Measurements from ENCODE around the gene PAH.

The PAH gene

GRCh38 chr12:102917026-102917787 is at the start of gene PAH:
Gene PAH (minus strand): TSS chr12:102917244. CDS start chr12:102917130, 114 bp downstream.
- no peak for DNase-seq

DNA sequence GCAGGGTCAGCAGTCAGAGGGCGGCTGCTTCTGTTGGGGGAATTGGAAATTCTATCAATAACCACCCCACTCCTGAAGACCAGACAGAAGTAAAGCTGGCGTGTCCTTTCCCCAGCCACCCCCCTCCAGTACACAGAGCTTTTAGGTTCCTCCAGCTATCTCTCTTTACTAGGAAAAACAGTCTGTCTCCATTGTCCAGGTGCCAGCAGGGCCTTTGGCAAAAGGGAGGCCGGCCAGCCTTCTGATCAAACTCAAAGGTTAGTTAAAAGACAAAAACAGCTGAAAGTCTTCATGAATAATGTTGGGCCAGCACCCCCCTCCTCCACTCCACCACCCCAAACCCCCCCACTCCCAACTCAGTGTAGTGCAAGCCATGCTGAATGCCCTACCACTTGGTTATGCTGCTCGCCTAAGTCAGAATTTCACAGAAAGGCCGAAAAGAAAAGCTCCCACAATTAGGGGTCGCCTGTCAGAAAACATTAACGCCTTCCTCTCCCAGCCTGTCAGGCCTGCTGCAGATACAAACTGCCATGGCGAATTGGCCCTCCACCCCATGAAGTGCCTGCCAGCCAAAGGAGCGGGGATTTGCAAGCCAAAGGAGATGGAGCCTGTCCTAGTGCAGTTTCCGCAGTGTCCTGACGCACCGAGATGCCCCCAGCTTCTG is 49.3 kb upstream of the PAH start:
- DNase-seq, result no peak

DNA sequence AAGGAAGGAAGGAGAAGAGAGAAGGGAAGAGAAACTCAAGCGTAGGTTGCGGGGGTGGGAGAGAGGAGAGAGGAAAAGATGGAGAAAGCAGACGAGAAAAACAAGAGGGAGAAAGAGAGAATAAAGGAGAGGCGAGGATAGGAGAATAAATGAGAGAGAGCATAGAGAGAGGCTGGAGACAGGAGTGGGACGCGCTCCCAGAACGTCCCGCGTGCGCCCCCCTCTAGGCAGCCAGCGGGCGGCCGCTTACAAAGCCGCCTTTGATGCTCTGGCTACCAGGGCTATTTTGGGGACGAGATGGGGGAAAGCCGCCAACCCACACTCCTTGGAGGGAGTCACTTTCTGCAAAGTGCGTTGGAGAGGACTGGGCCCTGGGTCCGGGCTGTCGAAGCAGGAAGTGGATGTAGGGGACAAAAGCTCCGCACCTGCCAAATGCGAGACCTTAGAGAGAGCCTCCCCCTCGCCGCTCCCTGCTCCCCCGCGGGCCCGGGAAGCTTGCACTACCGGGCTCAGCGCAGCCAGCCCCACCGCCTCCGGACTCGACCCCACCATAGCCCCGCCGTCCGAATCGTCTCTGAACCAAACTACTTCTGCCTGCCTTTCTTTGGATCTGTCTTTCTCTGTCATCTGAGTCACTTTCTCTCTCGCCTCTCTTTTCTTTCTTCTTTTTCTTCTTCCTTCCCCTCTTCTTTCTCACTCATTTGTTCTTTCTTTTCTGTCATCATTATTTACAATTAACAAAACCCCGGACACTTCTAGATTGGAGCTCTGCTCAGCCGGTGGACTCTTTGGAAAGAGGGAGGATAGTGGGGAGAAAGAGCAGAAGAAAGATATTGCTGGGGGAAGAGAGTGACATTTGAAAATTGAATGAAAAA is 48.5 kb upstream of the PAH start:
- no peak for DNase-seq

DNA sequence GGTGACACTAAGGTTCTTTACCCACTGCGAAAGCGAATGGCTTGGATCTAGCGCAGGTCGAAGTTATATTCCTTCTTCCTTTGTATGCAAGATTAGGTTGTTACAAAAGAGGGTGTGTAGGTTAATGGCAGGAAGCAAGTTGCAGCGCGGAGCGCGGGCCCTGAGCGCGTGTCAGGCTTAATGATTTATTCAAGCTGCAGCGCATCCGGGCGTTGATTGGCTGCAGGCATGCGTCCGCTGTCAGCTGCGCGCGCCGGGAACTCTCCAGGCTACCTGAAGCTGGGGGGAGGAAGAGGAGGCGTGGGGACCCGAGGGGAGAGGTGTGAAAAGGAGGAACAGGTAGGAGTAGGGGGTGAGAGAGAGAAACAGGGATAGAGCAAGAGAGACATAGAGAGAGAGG is 47.8 kb upstream of the PAH start:
- DNase-seq, result no peak

DNA sequence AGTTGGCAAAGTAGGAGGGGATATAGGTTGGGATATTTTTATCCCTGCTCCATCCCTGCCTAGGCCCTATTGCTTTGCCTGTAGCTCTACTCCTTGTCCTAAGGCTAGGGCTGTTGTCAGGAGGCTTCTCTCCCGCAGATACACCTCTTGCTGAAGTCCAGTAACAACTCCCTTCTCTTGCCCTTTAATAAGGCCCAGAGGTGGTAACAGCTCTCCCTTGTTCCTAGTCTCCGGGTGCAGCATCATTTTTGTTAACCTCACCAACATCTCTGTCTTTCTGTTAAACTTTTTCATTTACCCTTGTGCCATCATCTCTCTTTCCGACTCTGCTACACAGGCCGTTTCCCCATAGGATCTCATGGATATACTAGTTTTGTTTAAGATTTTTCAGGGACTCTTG is 46.8 kb upstream of the PAH start:
- no peak for DNase-seq

GRCh38 chr12:102962986-102963385 is 45.9 kb upstream of the PAH start:
- DNase-seq, result no peak

DNA sequence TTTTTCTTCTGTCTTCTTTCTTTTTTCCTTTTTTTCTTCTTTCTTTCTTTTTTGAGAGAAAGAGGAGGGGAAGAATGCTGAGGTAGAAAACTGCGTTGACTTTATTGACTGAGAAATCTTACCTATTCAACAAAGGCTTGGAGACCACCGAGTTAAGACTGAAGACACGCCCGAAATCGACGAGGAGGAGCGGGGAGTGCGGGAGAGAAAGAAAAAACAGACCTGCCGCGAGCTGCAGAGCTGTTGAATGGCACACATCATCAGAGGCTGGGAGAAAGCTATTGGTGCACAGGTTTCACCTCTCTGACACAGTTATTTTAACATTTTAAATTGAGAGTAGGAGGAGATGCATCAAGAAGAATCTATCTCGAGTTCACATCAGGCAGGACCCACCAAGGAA is 45.5 kb upstream of the PAH start:
- DNase-seq, result no peak

DNA sequence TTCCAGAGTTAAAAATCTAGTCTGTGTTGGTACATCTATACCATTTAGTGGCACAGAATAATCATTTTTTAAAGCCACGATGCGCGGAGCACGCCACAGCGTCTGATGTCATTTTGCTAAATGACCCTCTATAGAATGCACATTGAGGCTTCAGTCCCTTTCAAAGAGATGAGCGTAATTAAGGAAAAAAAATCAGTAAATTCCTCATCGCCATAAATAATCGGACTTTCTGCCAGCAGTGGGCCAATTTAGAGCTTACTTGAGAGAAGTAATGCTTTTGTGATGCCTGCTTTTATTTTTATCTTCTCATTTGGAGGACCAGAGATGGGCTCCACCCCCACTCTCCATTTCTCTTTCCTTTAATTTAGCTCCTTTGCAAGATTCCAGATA is 44.4 kb upstream of the PAH start:
- peak; percentile 74 for DNase-seq

GRCh38 chr12:102960766-102961465 is 43.9 kb upstream of the PAH start:
- DNase-seq, result peak; percentile 74

DNA sequence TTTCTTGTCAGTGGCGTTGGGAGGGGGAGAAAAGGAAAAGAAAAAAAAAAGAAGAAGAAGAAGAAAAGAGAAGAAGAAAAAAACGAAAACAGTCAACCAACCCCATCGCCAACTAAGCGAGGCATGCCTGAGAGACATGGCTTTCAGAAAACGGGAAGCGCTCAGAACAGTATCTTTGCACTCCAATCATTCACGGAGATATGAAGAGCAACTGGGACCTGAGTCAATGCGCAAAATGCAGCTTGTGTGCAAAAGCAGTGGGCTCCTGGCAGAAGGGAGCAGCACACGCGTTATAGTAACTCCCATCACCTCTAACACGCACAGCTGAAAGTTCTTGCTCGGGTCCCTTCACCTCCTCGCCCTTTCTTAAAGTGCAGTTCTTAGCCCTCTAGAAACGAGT is 42.3 kb upstream of the PAH start:
- no peak for DNase-seq

DNA sequence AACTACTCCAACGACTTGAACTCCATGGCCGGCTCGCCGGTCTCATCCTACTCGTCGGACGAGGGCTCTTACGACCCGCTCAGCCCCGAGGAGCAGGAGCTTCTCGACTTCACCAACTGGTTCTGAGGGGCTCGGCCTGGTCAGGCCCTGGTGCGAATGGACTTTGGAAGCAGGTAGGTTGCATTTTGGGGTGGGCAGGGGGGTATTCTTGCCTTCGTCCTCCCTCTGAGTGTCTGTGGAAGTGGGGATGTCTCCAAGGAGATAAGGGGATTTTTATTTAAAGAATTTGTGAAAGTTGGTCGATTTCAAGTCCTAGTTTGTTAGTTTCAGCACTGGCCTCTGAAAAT is 41.8 kb upstream of the PAH start:
- no peak for DNase-seq

GRCh38 chr12:102958073-102958829 is 41.2 kb upstream of the PAH start:
- DNase-seq, result no peak

GRCh38 chr12:102957339-102958050 is 40.5 kb upstream of the PAH start, which contains the start of gene ASCL1:
Gene ASCL1 (plus strand): TSS chr12:102957674. CDS start chr12:102958245, 571 bp downstream.
- peak; percentile 88 for DNase-seq

GRCh38 chr12:102956738-102957327 is 39.8 kb upstream of the PAH start:
- DNase-seq, result no peak

DNA sequence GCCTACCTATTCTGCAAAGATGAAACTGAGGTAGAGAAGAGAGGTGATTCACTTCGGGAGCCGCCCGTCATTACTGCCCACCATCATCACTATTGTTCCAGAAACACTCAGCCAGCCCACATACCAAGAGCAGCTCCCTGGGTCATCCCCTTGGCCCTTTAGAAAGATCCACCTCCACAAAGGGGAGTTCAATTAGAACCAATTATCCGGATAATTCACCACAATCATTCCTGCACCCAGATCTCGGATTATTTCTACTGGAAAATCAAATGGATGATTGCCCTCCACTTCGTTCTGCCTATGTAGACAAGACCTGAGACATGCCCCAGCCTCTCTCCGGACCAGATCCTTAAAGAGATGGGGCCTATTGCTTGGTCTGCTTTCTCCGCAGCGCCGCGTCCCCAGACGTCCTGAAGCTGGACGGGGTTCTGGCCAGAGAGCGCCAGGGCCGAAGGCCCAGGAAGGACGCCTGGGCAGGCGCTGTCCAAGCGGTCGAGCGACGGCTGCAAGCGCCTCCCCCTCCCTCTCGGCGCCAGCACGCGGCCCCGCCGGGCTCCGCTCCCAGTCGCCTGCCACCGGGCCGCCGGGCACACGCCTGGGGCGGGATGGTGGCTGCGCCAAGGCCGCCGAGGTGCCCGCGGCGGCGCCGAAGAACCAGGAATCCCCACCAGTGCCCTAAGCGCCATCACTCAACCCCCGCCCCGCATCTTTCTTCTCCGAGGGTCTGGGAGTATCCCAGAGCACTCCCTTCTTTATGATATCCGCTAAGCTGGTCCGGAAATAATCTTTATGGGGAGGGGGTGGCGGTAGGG is 39.1 kb upstream of the PAH start:
- no peak for DNase-seq

- no peak for DNase-seq
These were observed 37.1 kb upstream of the PAH start for GRCh38 chr12:102954134-102954533.

GRCh38 chr12:102953221-102953620 is 36.2 kb upstream of the PAH start:
- no peak for DNase-seq

DNA sequence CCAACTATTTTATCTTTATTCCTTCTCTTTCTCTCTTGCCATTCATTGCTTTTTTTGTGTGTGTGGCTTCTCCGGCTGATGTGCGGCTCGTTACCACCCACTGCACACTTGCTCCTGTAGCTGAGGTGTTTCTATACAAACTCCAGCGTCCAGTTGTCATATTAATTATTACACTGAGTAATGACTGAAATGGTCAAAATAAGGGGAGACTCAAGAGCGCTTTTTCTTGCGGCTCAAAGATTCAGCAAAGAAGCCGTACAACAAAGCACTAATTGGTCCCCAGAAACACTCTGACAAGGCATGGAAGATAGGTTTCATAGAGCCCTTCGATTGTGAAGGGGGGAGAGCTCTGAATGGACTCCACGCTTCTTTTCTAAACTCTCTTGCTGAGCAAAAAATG is 34.8 kb upstream of the PAH start:
- no peak for DNase-seq

DNA sequence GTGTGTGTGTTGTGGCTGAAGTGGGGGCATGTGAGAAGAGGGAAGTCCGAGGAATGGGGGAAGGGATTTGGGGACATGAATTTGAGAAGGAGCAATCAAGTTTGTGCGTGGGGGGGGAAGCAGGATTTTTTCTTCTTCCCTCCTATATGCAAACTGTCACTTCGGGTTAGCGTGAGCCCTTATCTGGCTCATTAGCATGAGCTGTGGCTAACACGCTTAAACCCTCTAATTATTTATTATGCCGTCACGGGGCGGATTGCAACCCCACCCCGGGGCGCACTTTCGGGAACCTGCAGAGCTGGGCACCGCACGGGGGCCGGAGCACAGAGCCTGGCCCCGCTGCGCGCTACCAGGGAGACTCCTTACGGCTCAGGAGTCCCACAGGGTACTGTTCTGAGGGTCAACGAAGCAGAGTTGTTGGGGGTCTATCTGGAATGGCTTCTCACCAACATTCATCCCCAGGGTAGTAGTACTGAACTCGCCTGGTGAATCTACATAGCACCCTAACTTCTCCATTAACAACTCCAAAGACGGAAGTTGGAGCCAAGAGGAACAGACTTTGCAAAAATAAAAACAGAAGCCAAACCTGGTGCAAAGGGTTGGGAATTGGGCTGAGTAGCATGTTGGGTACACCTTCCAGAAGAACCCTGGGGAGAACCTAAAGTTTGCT is 34.0 kb upstream of the PAH start:
- no peak for DNase-seq
